ENCODE results near the gene DHRS2. TPM values are rescaled to one million over a fixed set of nuclear protein-coding genes. Genes with fewer than 3 reads are reported as not detected.
"Not testable (repeated sequence)": the region's sequence is repeated elsewhere in the genome, so short reads cannot be mapped to it uniquely, and the experiment has no call there.

DHRS2 gene
- total RNA-seq, 1 donor from 2014 or later: not detected

DNA sequence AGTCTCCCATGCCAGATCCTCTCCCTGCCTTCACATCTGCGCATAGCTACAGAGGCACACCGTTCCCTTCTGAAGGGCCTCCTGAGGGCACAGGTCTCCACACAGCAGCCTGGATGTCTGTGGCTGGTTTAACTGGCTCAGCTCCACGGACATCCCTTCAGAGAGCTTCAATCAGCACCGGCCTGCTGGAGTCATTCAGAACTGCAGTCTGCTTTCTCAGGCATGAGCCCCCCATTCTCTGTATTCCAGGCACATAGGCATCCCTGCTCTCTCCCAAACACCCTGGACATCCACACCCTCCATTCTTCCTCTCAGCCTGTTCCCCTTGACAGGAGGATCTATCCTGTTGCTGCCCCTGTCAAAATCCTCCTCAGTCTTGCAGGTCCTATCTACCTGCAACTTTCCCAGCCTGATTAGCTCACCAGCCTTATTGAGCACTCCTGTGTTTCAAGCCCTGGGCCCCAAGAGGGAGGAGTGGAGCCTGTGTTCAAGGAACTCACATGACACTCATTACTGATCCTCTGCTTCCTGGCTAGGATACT is 2.9 kb upstream of the DHRS2 start:
- Mint-ChIP-seq H3K4me3 (ENCODE audit: unreplicated experiment) (no peak overlapping the region), H3K27me3 (ENCODE audit: unreplicated experiment) (peaks cover 17% of the 10 kb centered on the region), H3K4me1 (ENCODE audit: unreplicated experiment) (peaks cover 6% of the 10 kb centered on the region), H3K36me3 (ENCODE audit: unreplicated experiment) (no peaks in the 10 kb centered on the region), H3K27ac (ENCODE audit: unreplicated experiment) (no peak overlapping the region), H3K9me3 (ENCODE audit: unreplicated experiment) (no peaks in the 10 kb centered on the region)
- no peak for TF ChIP-seq CTCF (IDR thresholded peaks at IDR 0.05)
- DNase-seq (ENCODE audit: extremely low spot score, unreplicated experiment): no peak

- peaks cover 17% of the 10 kb centered on the region for H3K27me3 Mint-ChIP-seq (ENCODE audit: unreplicated experiment)
- not testable (repeated sequence) for H3K36me3 Mint-ChIP-seq (ENCODE audit: unreplicated experiment); H3K27ac Mint-ChIP-seq (ENCODE audit: unreplicated experiment); H3K4me1 Mint-ChIP-seq (ENCODE audit: unreplicated experiment); DNase-seq (ENCODE audit: extremely low spot score, unreplicated experiment); H3K4me3 Mint-ChIP-seq (ENCODE audit: unreplicated experiment); H3K9me3 Mint-ChIP-seq (ENCODE audit: unreplicated experiment)
These were observed 1.3 kb upstream of the DHRS2 start for GRCh38 chr14:23634698-23635412.

GRCh38 chr14:23637312-23637654 is 1.1 kb downstream of the DHRS2 start:
- H3K27me3 Mint-ChIP-seq (ENCODE audit: unreplicated experiment): peaks cover 11% of the 10 kb centered on the region

GRCh38 chr14:23637655-23638413 is 1.7 kb downstream of the DHRS2 start:
- not testable (repeated sequence) for H3K9me3 Mint-ChIP-seq (ENCODE audit: unreplicated experiment); H3K4me3 Mint-ChIP-seq (ENCODE audit: unreplicated experiment); DNase-seq (ENCODE audit: extremely low spot score, unreplicated experiment); H3K36me3 Mint-ChIP-seq (ENCODE audit: unreplicated experiment); H3K27ac Mint-ChIP-seq (ENCODE audit: unreplicated experiment); H3K4me1 Mint-ChIP-seq (ENCODE audit: unreplicated experiment); H3K27me3 Mint-ChIP-seq (ENCODE audit: unreplicated experiment)

More at GRCh38 chr14:23637312-23637654, 1.1 kb downstream of the DHRS2 start:
- DNase-seq (ENCODE audit: extremely low spot score, unreplicated experiment); H3K4me1 Mint-ChIP-seq (ENCODE audit: unreplicated experiment); H3K27ac Mint-ChIP-seq (ENCODE audit: unreplicated experiment); H3K4me3 Mint-ChIP-seq (ENCODE audit: unreplicated experiment); H3K9me3 Mint-ChIP-seq (ENCODE audit: unreplicated experiment); H3K36me3 Mint-ChIP-seq (ENCODE audit: unreplicated experiment): not testable (repeated sequence)

DNA sequence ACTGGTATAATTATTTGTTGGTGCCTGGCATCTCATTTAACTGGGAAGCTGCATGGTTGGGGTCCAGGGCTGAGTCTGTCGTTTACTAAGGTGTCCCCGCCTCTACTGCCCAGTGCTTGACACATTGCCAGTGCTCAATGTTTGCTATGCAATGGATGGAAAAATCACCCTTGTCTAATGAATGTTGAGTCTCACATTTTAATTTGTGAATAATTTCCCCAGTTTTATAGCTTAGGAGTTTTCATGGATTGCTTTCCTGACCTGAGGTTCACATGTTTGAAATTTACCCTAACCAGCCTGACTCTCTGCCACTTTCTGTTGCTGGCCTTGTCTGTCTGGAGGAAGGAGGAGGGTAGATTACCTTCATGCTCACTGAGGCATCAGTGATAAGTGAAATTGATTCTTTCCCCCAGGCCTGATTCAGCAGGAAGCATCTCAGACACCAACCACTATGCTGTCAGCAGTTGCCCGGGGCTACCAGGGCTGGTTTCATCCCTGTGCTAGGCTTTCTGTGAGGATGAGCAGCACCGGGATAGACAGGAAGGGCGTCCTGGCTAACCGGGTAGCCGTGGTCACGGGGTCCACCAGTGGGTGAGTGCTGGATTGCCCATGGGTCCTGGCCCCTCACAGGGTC is 2.4 kb downstream of the DHRS2 start:
- Mint-ChIP-seq H3K27me3 (ENCODE audit: unreplicated experiment) (peaks cover 4% of the 10 kb centered on the region), H3K27ac (ENCODE audit: unreplicated experiment) (no peak overlapping the region), H3K36me3 (ENCODE audit: unreplicated experiment) (no peaks in the 10 kb centered on the region), H3K4me3 (ENCODE audit: unreplicated experiment) (no peak overlapping the region), H3K4me1 (ENCODE audit: unreplicated experiment) (no peaks in the 10 kb centered on the region), H3K9me3 (ENCODE audit: unreplicated experiment) (no peaks in the 10 kb centered on the region)
- no peak for DNase-seq (ENCODE audit: extremely low spot score, unreplicated experiment)
- no peak for TF ChIP-seq CTCF (IDR thresholded peaks at IDR 0.05)

GRCh38 chr14:23639048-23639890 is 3.1 kb downstream of the DHRS2 start:
- H3K27me3 Mint-ChIP-seq (ENCODE audit: unreplicated experiment): peaks cover 3% of the 10 kb centered on the region
- no peaks in the 10 kb centered on the region for H3K4me1 Mint-ChIP-seq (ENCODE audit: unreplicated experiment)
- no peak overlapping the region for H3K4me3 Mint-ChIP-seq (ENCODE audit: unreplicated experiment)
- no peak overlapping the region for H3K27ac Mint-ChIP-seq (ENCODE audit: unreplicated experiment)
- H3K9me3 Mint-ChIP-seq (ENCODE audit: unreplicated experiment): no peaks in the 10 kb centered on the region
- no peak for TF ChIP-seq CTCF (IDR thresholded peaks at IDR 0.05)
- DNase-seq (ENCODE audit: extremely low spot score, unreplicated experiment): no peak
- H3K36me3 Mint-ChIP-seq (ENCODE audit: unreplicated experiment): no peaks in the 10 kb centered on the region
